Mesendoderm (in vitro differentiated cells): ENCODE measurements around the gene LMBRD1.
"Not testable (repeated sequence)": the region's sequence is repeated elsewhere in the genome, so short reads cannot be mapped to it uniquely, and the experiment has no call there.

Experiments used
- DNase-seq: peaks from one replicate; pipeline ENCODE4 v3.0.0; 2013
- H2AK5ac ChIP-seq: 2 replicates; pipeline ENCODE4 v1.6.1; 2013; ENCODE audit warnings: low read length, inconsistent platforms
- H2BK120ac ChIP-seq: 2 replicates; pipeline ENCODE4 v1.6.1; 2013; ENCODE audit warnings: low read depth, mild to moderate bottlenecking, low read length, moderate library complexity, mixed read lengths
- H2BK15ac ChIP-seq: replicated peaks from 2 replicates; pipeline ENCODE4 v1.6.1; 2013; ENCODE audit warnings: low read depth, mild to moderate bottlenecking, moderate library complexity
- H2BK5ac ChIP-seq: 2 replicates; pipeline ENCODE4 v1.6.1; 2013; ENCODE audit warnings: low read length, inconsistent platforms
- H3K18ac ChIP-seq: 2 replicates; pipeline ENCODE4 v1.6.1; 2013; ENCODE audit warnings: mild to moderate bottlenecking, low read length, mixed read lengths
- H3K23ac ChIP-seq: one replicate; pipeline ENCODE4 v1.6.1; 2013; ENCODE audit warnings: low read length
- H3K27ac ChIP-seq: 2 replicates; pipeline ENCODE4 v1.5.1; 2013; ENCODE audit warnings: low read depth, mild to moderate bottlenecking, inconsistent platforms, low read length, moderate library complexity
- H3K27me3 ChIP-seq: 2 replicates; pipeline ENCODE4 v1.6.1; 2013; ENCODE audit warnings: low read length, control low read depth, mild to moderate bottlenecking, inconsistent platforms; ENCODE audit not compliant: insufficient read depth, poor library complexity
- H3K36me3 ChIP-seq: 2 replicates; pipeline ENCODE4 v1.6.1; 2013; ENCODE audit warnings: low read length, inconsistent platforms; ENCODE audit not compliant: control insufficient read depth, insufficient read depth
- H3K4ac ChIP-seq: one replicate; pipeline ENCODE4 v1.6.1; 2013; ENCODE audit warnings: low read depth, mild to moderate bottlenecking, low read length, moderate library complexity
- H3K4me1 ChIP-seq: 2 replicates; pipeline ENCODE4 v1.6.1; 2013; ENCODE audit warnings: low read depth, low read length, inconsistent platforms; ENCODE audit not compliant: control insufficient read depth
- H3K4me2 ChIP-seq: 2 replicates; pipeline ENCODE4 v1.6.1; 2013; ENCODE audit warnings: low read length
- H3K4me3 ChIP-seq: 2 replicates; pipeline ENCODE4 v1.5.1; 2013; ENCODE audit warnings: mild to moderate bottlenecking, low read length
- H3K56ac ChIP-seq: one replicate; pipeline ENCODE4 v1.6.1; 2013; ENCODE audit warnings: low read length
- H3K79me1 ChIP-seq: 2 replicates; pipeline ENCODE4 v1.6.1; 2013; ENCODE audit warnings: low read length, inconsistent platforms
- H3K79me2 ChIP-seq: 2 replicates; pipeline ENCODE4 v1.6.1; 2013; ENCODE audit warnings: mild to moderate bottlenecking, low read length; ENCODE audit not compliant: control insufficient read depth, insufficient read depth
- H3K9ac ChIP-seq: 2 replicates; pipeline ENCODE4 v1.6.1; 2013; ENCODE audit warnings: low read length, inconsistent platforms
- H4K5ac ChIP-seq: one replicate; pipeline ENCODE4 v1.6.1; 2013; ENCODE audit warnings: low read length
- H4K8ac ChIP-seq: one replicate; pipeline ENCODE4 v1.6.1; 2013; ENCODE audit warnings: low read depth, mild to moderate bottlenecking, control low read depth, low read length, moderate library complexity
- WGBS: extraction: QIAGEN DNeasy Blood & Tissue Kit; methylation state at CpG from one replicate; pipeline ENCODE4 v1.1.7; 2013; ENCODE audit warnings: low lambda C conversion rate, missing lambda C conversion rate; ENCODE audit not compliant: insufficient coverage; ENCODE audit errors: extremely low coverage; 5-methylcytosine and 5-hydroxymethylcytosine counted together

LMBRD1 gene

DNA sequence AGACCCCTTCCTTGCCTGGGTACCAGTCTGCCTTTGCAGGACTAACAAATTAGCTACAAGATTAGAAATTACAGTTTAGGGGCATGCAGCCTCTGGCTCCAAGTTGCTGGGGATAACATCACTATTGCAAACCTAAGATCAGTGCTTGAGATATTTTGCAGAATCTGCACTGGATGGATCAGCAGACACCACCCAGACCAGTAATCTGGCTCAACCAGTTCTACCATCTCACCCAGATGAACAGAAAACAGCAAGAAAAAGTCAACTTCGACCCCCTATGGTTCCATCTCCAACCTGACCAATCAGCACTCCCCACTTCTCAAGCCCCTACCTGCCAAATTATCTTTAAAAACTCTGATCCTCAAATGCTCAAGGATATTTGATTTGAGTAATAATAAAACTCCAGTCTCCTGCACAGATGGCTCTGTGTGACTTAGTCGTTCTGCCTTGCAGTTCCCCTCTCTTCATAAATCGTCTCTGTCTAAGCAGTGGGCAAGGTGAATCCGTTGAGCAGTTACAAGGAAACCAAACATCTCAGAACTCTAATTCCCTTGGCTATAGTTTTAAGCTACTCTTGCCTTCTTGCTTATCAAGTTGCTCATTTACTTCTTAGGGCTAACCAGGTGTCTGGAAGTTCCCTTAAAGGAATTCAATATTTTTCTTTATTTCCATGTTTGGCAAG, 16.1 kb upstream of the LMBRD1 start:
- Histone ChIP-seq H3K4me1 (peaks cover 2% of the 10 kb centered on the region), H3K56ac (no peak overlapping the region), H3K23ac (no peak overlapping the region), H4K5ac (no peak overlapping the region), H3K4me3 (no peak overlapping the region), H2BK5ac (no peak overlapping the region), H3K9ac (no peak overlapping the region), H3K18ac (peak overlapping the region; percentile 18), H2BK120ac (no peak overlapping the region), H3K27me3 (no peaks in the 10 kb centered on the region), H3K4ac (no peak overlapping the region), H2AK5ac (no peak overlapping the region), H4K8ac (no peak overlapping the region), H3K79me2 (no peaks in the 10 kb centered on the region), H3K4me2 (no peak overlapping the region), H3K79me1 (no peaks in the 10 kb centered on the region), H2BK15ac (peak overlapping the region; percentile 85), H3K36me3 (no peaks in the 10 kb centered on the region), H3K27ac (no peak overlapping the region)
- WGBS, result no CpG with 5 or more reads among the region's 4 CpGs
- DNase-seq, result no peak

DNA sequence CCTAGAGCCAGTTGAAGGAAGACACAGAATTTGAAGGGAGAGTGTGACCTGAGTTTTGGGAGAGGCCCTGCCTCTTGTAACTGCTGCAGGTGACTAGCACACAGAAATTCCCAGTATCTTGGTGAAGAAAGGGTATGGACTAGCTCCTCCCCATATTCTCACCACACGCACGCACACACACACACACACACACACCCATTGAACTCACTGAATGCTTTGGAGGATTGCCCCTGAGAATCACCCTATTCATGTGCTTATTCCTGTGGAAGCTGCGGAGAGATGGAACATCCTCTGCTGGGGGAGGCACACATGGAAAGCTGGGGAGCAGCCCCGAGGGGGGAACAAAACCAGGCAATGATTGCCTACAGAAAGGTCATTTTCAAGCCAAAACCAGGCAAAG, 6.2 kb upstream of the LMBRD1 start:
- WGBS, result no CpG with 5 or more reads among the region's 4 CpGs
- Histone ChIP-seq H2BK5ac (no peak overlapping the region), H3K23ac (no peak overlapping the region), H3K56ac (no peak overlapping the region), H2AK5ac (no peak overlapping the region), H3K27me3 (no peaks in the 10 kb centered on the region), H3K4me1 (no peaks in the 10 kb centered on the region), H3K79me1 (no peaks in the 10 kb centered on the region), H3K4me2 (no peak overlapping the region), H3K18ac (no peak overlapping the region), H4K8ac (no peak overlapping the region), H3K27ac (no peak overlapping the region), H3K4me3 (no peak overlapping the region), H2BK15ac (no peak overlapping the region), H2BK120ac (no peak overlapping the region), H3K4ac (no peak overlapping the region), H3K36me3 (no peaks in the 10 kb centered on the region), H3K9ac (no peak overlapping the region), H3K79me2 (no peaks in the 10 kb centered on the region), H4K5ac (no peak overlapping the region)
- DNase-seq, result no peak

DNA sequence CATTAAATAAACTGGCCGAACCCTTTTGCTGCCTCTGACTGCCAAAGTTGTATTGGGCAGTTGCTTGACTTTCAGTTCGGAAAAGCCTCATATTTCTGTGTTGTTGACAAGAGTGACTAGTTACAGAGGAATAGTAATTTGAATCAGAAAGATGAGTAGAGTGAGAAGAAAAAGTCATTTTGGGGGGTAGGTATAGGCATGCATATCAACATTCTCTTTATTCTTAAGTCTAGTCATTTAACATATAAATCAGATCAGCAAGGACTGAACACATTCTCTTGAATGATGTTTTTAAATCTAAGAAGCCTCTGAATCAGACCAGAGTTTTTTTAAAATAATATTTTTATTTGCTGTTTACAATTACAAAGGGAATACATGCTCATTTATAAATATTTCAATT, 4.9 kb upstream of the LMBRD1 start:
- WGBS, result no CpG with 5 or more reads among the region's 2 CpGs
- Histone ChIP-seq H3K4me2 (no peak overlapping the region), H3K56ac (no peak overlapping the region), H3K27me3 (no peaks in the 10 kb centered on the region), H2BK120ac (no peak overlapping the region), H3K79me1 (no peaks in the 10 kb centered on the region), H3K36me3 (no peaks in the 10 kb centered on the region), H3K4me3 (no peak overlapping the region), H3K27ac (no peak overlapping the region), H3K79me2 (no peaks in the 10 kb centered on the region), H3K23ac (no peak overlapping the region), H2BK15ac (no peak overlapping the region), H2AK5ac (no peak overlapping the region), H3K18ac (no peak overlapping the region), H3K4me1 (no peaks in the 10 kb centered on the region), H3K4ac (no peak overlapping the region), H4K5ac (no peak overlapping the region), H4K8ac (no peak overlapping the region), H3K9ac (no peak overlapping the region), H2BK5ac (no peak overlapping the region)
- DNase-seq, result no peak

DNA sequence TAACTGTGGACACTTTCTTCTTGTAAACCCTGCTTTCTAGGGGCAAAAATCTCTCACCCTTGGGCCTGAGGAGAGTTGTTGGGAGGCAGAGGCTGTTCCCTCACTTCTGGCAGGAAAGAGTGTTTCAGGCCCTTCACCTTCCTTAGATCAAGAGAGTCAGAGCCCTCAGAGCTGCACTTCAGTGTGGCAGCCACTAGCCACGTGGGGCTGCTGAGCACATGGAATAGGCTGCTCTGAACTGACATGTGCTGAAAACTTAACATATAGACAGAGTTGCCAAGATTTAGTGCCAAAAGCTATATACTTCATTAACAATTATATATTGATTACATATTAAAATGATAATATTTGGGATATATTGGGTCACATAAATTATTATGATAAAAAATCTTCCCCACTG, 4.4 kb upstream of the LMBRD1 start:
- Histone ChIP-seq H2BK15ac (no peak overlapping the region), H3K18ac (no peak overlapping the region), H3K4me2 (no peak overlapping the region), H3K79me2 (no peaks in the 10 kb centered on the region), H3K36me3 (no peaks in the 10 kb centered on the region), H3K4ac (no peak overlapping the region), H4K8ac (no peak overlapping the region), H4K5ac (no peak overlapping the region), H3K9ac (no peak overlapping the region), H2BK5ac (no peak overlapping the region), H2AK5ac (no peak overlapping the region), H3K4me3 (no peak overlapping the region), H3K23ac (no peak overlapping the region), H2BK120ac (no peak overlapping the region), H3K56ac (no peak overlapping the region), H3K27ac (no peak overlapping the region), H3K4me1 (no peaks in the 10 kb centered on the region), H3K79me1 (no peaks in the 10 kb centered on the region), H3K27me3 (no peaks in the 10 kb centered on the region)
- DNase-seq, result peak; percentile 37
- WGBS, result no CpG with 5 or more reads among the region's 1 CpG

DNA sequence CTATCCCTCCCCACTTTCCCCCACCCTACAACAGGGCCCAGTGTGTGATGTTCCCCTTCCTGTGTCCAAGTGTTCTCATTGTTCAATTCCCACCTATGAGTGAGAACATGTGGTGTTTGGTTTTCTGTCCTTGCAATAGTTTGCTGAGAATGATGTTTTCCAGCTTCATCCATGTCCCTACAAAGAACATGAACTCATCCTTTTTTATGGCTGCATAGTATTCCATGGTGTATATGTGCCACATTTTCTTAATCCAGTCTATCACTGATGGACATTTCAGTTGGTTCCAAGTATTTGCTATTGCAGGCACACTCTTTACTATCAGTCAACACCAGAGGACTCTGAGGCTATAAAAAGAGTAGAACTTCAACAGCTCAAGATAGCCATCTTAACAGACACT, 2.0 kb upstream of the LMBRD1 start:
- not testable (repeated sequence) for H3K79me2 ChIP-seq, H3K23ac ChIP-seq, H3K4me3 ChIP-seq, H3K4ac ChIP-seq, H3K27me3 ChIP-seq, H3K4me2 ChIP-seq, H2BK5ac ChIP-seq, H3K36me3 ChIP-seq, H4K8ac ChIP-seq, H3K79me1 ChIP-seq, H3K18ac ChIP-seq, H2AK5ac ChIP-seq, H4K5ac ChIP-seq, H3K4me1 ChIP-seq, H3K9ac ChIP-seq, DNase-seq, H3K56ac ChIP-seq, H3K27ac ChIP-seq, H2BK15ac ChIP-seq, H2BK120ac ChIP-seq

DNA sequence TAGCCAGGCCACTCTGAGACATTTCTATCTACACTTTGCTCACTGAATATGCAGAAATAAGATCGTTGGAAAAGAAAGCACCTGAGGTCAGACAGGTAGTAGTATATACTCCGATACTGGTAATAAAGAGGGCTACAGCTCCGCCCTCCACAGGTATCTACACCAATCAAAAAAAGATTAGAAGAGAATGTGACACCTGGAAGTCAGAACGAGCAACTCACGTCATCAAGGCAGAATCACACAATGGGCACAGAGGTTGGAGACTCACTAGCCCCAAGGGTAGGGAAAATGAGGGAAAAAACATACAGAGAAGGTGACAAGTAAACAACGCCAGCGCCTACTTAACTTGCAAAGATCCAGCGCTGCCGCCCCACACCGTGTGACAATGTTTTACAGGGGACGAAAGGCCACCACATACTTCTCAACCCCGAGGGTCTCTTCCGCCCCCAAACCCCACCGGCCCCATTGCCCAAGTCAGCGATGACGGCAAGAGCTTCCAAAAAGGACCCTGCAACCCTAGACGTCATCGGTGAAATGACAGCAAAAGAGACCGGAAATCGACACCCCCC, 653 bp downstream of the LMBRD1 start:
- Histone ChIP-seq H3K56ac (peak overlapping the region; percentile 89), H3K4me1 (peaks cover 4% of the 10 kb centered on the region), H2BK5ac (no peak overlapping the region), H2BK120ac (no peak overlapping the region), H3K23ac (no peak overlapping the region), H3K36me3 (no peaks in the 10 kb centered on the region), H2BK15ac (peak overlapping the region; percentile 38), H4K8ac (no peak overlapping the region), H3K79me1 (no peaks in the 10 kb centered on the region), H3K18ac (peak overlapping the region; percentile 96), H4K5ac (no peak overlapping the region), H3K4me2 (peak overlapping the region; percentile 81), H3K9ac (peak overlapping the region; percentile 75), H2AK5ac (no peak overlapping the region), H3K79me2 (peaks cover 14% of the 10 kb centered on the region), H3K27me3 (no peaks in the 10 kb centered on the region), H3K4ac (peak overlapping the region; percentile 78), H3K4me3 (peak overlapping the region; percentile 62), H3K27ac (peak overlapping the region; percentile 88)
- peak; percentile 95 for DNase-seq
- WGBS, result no CpG with 5 or more reads among the region's 20 CpGs
